Esophagus squamous epithelium (tissue), 5 donors: ENCODE data around the gene SIGLEC12. TPM values are rescaled to one million over a fixed set of nuclear protein-coding genes. Genes with fewer than 3 reads are reported as not detected.
"Not testable (repeated sequence)": the region's sequence is repeated elsewhere in the genome, so short reads cannot be mapped to it uniquely, and the experiment has no call there.

Experiments
- DNase-seq: peaks from one replicate; lab custom pipeline; 2025; lab: John Stamatoyannopoulos, UW
- H3K27ac ChIP-seq, 4 donors: fragments of 200-600 bp; sonication (generic); one replicate each; pipeline ENCODE4 v1.5.1; 2016 to 2019; ENCODE audit warnings: mild to moderate bottlenecking in 1 of 4
- H3K27me3 ChIP-seq, 4 donors: fragments of 200-600 bp; sonication (generic); 1 replicate in 3 of 4; 2 replicates in 1 of 4; pipeline versions ENCODE4 v1.5.1 to v1.6.0; 2017 to 2021; ENCODE audit warnings: antibody characterized with exemption in 1 of 4
- H3K36me3 ChIP-seq, 3 donors: fragments of 200-600 bp; sonication (generic); one replicate each; pipeline ENCODE4 v1.5.1; 2016 to 2019
- H3K4me1 ChIP-seq, 3 donors: fragments of 200-600 bp; sonication (generic); one replicate each; pipeline ENCODE4 v1.5.1; 2017 to 2019
- H3K4me3 ChIP-seq, 4 donors: fragments of 200-600 bp; sonication (generic); 1 replicate in 3 of 4; 2 replicates in 1 of 4; pipeline ENCODE4 v1.5.1; 2016 to 2019; ENCODE audit warnings: mild to moderate bottlenecking in 2 of 4, moderate library complexity in 1 of 4
- H3K9me3 ChIP-seq, 3 donors: fragments of 200-600 bp; sonication (generic); one replicate each; pipeline ENCODE4 v1.5.1; 2016 to 2019
- CTCF ChIP-seq, 6 experiments: fragments of 450-650 bp in 4 of 6; fragments of 200-600 bp in 2 of 6; sonication (generic) in 2 of 6; IDR thresholded peaks; one replicate each; pipeline ENCODE4 v1.5.1; 2016 to 2019; ENCODE audit warnings: antibody characterized with exemption in 6 of 6, mild to moderate bottlenecking in 4 of 6, moderate library complexity in 4 of 6
- POLR2A ChIP-seq, 4 donors: fragments of 450-650 bp; IDR thresholded peaks; one replicate each; pipeline ENCODE4 v1.6.1; 2017; ENCODE audit warnings: antibody characterized with exemption in 4 of 4, mild to moderate bottlenecking in 4 of 4, moderate library complexity in 3 of 4
- WGBS, 2 donors: methylation state at CpG; one replicate each; pipeline ENCODE4 v1.1.5; 2018; 5-methylcytosine and 5-hydroxymethylcytosine counted together
- intact Hi-C: fragments of 100-400 bp; cut with DNase I; formaldehyde crosslinking; loops from one replicate; pipeline ENCODE4 v1.15.0; 2022
- small RNA-seq, 4 donors: library from RNA; depleted of rRNA; stranded (forward); fragments of <200 nt; gene quantifications; one replicate each; pipeline ENCODE3, GENCODE V24; 2016
- total RNA-seq, 4 donors: library from RNA; depleted of rRNA; stranded (reverse); fragments of >200 nt; gene quantifications; one replicate each; pipeline ENCODE4 v1.1.0, GENCODE V29; 2016
- donor health status: DM: yes; HTN: yes; CAD: no.

The SIGLEC12 gene
- total RNA-seq, 4 donors from 2014 or later: 0.22 to 0.91 TPM; not detected in 2

- no peaks in the 10 kb centered on the region for H3K9me3 ChIP-seq
- no peak for TF ChIP-seq CTCF (IDR thresholded peaks at IDR 0.05)
- no peak for TF ChIP-seq POLR2A (IDR thresholded peaks at IDR 0.05)
- no peak for DNase-seq
- intact Hi-C loops: no loop called here
- 71 to 77% methylated on average over 6 to 7 of the region's 7 CpGs for WGBS, 2 donors
- H3K36me3 ChIP-seq: no peaks in the 10 kb centered on the region
- H3K4me3 ChIP-seq: no peak overlapping the region
- H3K27me3 ChIP-seq: peaks cover 0 to 15% (median 0%) of the 10 kb centered on the region in 4 donors
- H3K27ac ChIP-seq: no peak overlapping the region
- H3K4me1 ChIP-seq: no peaks in the 10 kb centered on the region
Observed at GRCh38 chr19:51448011-51448410, 53.6 kb downstream of the SIGLEC12 start.

- H3K4me1 ChIP-seq, H3K36me3 ChIP-seq, H3K4me3 ChIP-seq, H3K27ac ChIP-seq, DNase-seq, intact Hi-C loops, H3K9me3 ChIP-seq: not testable (repeated sequence)
- H3K27me3 ChIP-seq: peaks cover 0 to 20% (median 0%) of the 10 kb centered on the region in 4 donors
- 76 to 96% methylated on average over 3 of the region's 3 CpGs for WGBS, 2 donors
Observed at GRCh38 chr19:51447510-51447909, 54.1 kb downstream of the SIGLEC12 start.

GRCh38 chr19:51441410-51442390 lies 59.9 kb downstream of the SIGLEC12 start:
- Histone ChIP-seq H3K27ac (peak overlapping the region in 1 of 4 donors; percentile 9), H3K9me3 (no peaks in the 10 kb centered on the region), H3K4me1 (peaks cover 0 to 12% (median 2%) of the 10 kb centered on the region in 3 donors), H3K4me3 (peak overlapping the region in 1 of 4 donors; percentile 28), H3K36me3 (no peaks in the 10 kb centered on the region), H3K27me3 (peaks cover 0 to 63% (median 0%) of the 10 kb centered on the region in 4 donors)
- WGBS, 2 donors: 29 to 53% methylated on average over 24 to 31 of the region's 31 CpGs
- DNase-seq: no peak
- TF ChIP-seq CTCF (IDR thresholded peaks at IDR 0.05) (no peak), POLR2A (IDR thresholded peaks at IDR 0.05) (no peak)
- intact Hi-C loops: no loop called here

Small RNA genes lying within 50 kb of the gene (small RNA-seq; reads per million reads assigned to genes)
- gene AC020914.3: 0 reads per million in 4 donors
- gene AC020914.5: 0 reads per million in 4 donors

Other genes with a start within 250 kb of the SIGLEC12 start
- not detected for gene IGLON5, start 190.2 kb downstream of the SIGLEC12 start, total RNA-seq
- gene VSIG10L, start 159.7 kb downstream of the SIGLEC12 start, total RNA-seq: 100 to 1,000 TPM in 1 of 4 donors, 10 to 100 TPM in 3; 36.4 to 201 (median 50.6) TPM
- gene ETFB, start 135.4 kb downstream of the SIGLEC12 start, total RNA-seq: 100 to 1,000 TPM; 104 to 215 (median 157) TPM
- not detected for gene CLDND2, start 132.8 kb downstream of the SIGLEC12 start, total RNA-seq
- 1 to 10 TPM in 2 of 4 donors, under 1 TPM in 1, not detected in 1; 0.50 to 2.5 (median 2.2) TPM for gene NKG7, start 129.1 kb downstream of the SIGLEC12 start, total RNA-seq
- not detected for gene LIM2, start 113.8 kb downstream of the SIGLEC12 start, total RNA-seq
- not detected for gene C19orf84, start 111.2 kb downstream of the SIGLEC12 start, total RNA-seq
- gene SIGLEC10, start 84.2 kb downstream of the SIGLEC12 start, total RNA-seq: 10 to 100 TPM in 1 of 4 donors, 1 to 10 TPM in 3; 2.0 to 17.0 (median 2.9) TPM
- gene SIGLEC8, start 43.3 kb downstream of the SIGLEC12 start, total RNA-seq: 1 to 10 TPM in 2 of 4 donors, under 1 TPM in 2; 0.31 to 2.5 (median 0.94) TPM
- gene CEACAM18, start 23.3 kb downstream of the SIGLEC12 start, total RNA-seq: not detected
- gene SIGLEC6, start 29.9 kb upstream of the SIGLEC12 start, total RNA-seq: 1 to 10 TPM in 1 of 4 donors, not detected in 3; 7.1 TPM
- gene ZNF175, start 69.5 kb upstream of the SIGLEC12 start, total RNA-seq: 1 to 10 TPM; 2.5 to 5.7 (median 2.9) TPM
- under 1 TPM in 1 of 4 donors, not detected in 3; 0.94 TPM for gene SIGLEC5, start 128.6 kb upstream of the SIGLEC12 start, total RNA-seq
- gene SIGLEC14, start 145.0 kb upstream of the SIGLEC12 start, total RNA-seq: 1 to 10 TPM in 1 of 4 donors, under 1 TPM in 1, not detected in 2; 0.97 to 2.9 TPM
- gene SPACA6, start 191.5 kb upstream of the SIGLEC12 start, total RNA-seq: 1 to 10 TPM; 2.8 to 7.9 (median 4.8) TPM
- under 1 TPM in 1 of 4 donors, not detected in 3; 0.82 TPM for gene HAS1, start 222.2 kb upstream of the SIGLEC12 start, total RNA-seq